GM12891 (cell line): ENCODE data around the gene IFT20.

Source experiments
- DNase-seq: peaks from one replicate; pipeline ENCODE4 v3.0.0; 2011; ENCODE audit warnings: low spot score; ENCODE audit not compliant: insufficient read length
- FAIRE-seq: peaks from 2 replicates; lab custom pipeline; 2011; peaks lifted over from hg19 to GRCh38; lab: Jason Lieb, UNC
- PAX5 ChIP-seq: IDR thresholded peaks from 2 replicates; pipeline ENCODE4 v1.6.1; 2011; ENCODE audit warnings: low read length, moderate library complexity, mild to moderate bottlenecking; ENCODE audit not compliant: insufficient read depth, severe bottlenecking
- POLR2A ChIP-seq: IDR thresholded peaks from 2 replicates; pipeline ENCODE4 v1.6.1; 2011; ENCODE audit warnings: low read depth, low read length, control low read depth
- POLR2AphosphoS5 ChIP-seq: IDR thresholded peaks from 2 replicates; pipeline ENCODE4 v1.6.1; 2011; ENCODE audit warnings: low read depth, low read length, control low read depth
- POU2F2 ChIP-seq: IDR thresholded peaks from 2 replicates; pipeline ENCODE4 v1.6.1; 2011; ENCODE audit warnings: low read depth, mild to moderate bottlenecking, control low read depth, low read length, moderate library complexity
- SPI1 ChIP-seq: IDR thresholded peaks from 2 replicates; pipeline ENCODE4 v1.6.1; 2011; ENCODE audit warnings: low read depth, low read length, control low read depth
- TAF1 ChIP-seq: IDR thresholded peaks from 2 replicates; pipeline ENCODE4 v1.6.1; 2011; ENCODE audit warnings: low read depth, low read length, control low read depth

Gene IFT20

GRCh38 chr17:28291780-28292330 lies 43.4 kb downstream of the IFT20 start:
- no peak for DNase-seq

GRCh38 chr17:28290703-28291102 lies 44.6 kb downstream of the IFT20 start:
- TF ChIP-seq POLR2AphosphoS5 (no peak), PAX5 (no peak), POLR2A (no peak), TAF1 (no peak), POU2F2 (no peak), SPI1 (no peak)
- no peak for FAIRE-seq
- DNase-seq = no peak

More at GRCh38 chr17:28291780-28292330, 43.4 kb downstream of the IFT20 start:
- FAIRE-seq = no peak
- TF ChIP-seq POLR2AphosphoS5 = no peak
- TF ChIP-seq POLR2A = no peak
- no peak for TF ChIP-seq SPI1
- no peak for TF ChIP-seq PAX5
- no peak for TF ChIP-seq POU2F2
- no peak for TF ChIP-seq TAF1

GRCh38 chr17:28285965-28286364 lies 49.3 kb downstream of the IFT20 start:
- FAIRE-seq (no peak), DNase-seq (no peak)
- no peak for TF ChIP-seq POLR2AphosphoS5
- TF ChIP-seq SPI1 = no peak
- TF ChIP-seq POU2F2 = no peak
- no peak for TF ChIP-seq PAX5
- no peak for TF ChIP-seq TAF1
- TF ChIP-seq POLR2A = no peak

- DNase-seq (no peak), FAIRE-seq (no peak)
- no peak for TF ChIP-seq SPI1
- TF ChIP-seq PAX5 = no peak
- no peak for TF ChIP-seq TAF1
- TF ChIP-seq POLR2A = no peak
- no peak for TF ChIP-seq POLR2AphosphoS5
- TF ChIP-seq POU2F2 = no peak
These were observed 52.7 kb downstream of the IFT20 start for GRCh38 chr17:28282596-28282995.

DNA sequence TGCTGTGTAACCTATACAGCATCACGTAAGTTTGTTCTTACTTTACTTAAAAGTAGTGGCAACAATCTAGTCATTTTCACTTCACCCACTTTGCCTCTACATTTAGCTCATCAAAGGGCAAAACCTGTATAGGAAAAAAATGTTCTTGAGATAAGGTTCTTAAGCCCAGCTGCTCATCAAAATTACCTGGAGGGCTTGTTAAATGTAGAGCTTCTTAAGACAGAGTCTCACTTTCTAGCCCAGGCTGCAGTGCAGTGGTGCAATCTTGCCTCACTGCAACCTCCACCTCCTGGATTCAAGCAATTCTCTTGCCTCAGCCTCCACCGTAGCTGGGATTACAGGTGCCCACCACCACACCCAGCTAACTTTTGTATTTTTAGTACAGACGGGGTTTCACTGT lies 54.4 kb downstream of the IFT20 start:
- DNase-seq (no peak), FAIRE-seq (no peak)
- TF ChIP-seq POU2F2 (no peak), PAX5 (no peak), SPI1 (no peak), POLR2AphosphoS5 (no peak)

DNA sequence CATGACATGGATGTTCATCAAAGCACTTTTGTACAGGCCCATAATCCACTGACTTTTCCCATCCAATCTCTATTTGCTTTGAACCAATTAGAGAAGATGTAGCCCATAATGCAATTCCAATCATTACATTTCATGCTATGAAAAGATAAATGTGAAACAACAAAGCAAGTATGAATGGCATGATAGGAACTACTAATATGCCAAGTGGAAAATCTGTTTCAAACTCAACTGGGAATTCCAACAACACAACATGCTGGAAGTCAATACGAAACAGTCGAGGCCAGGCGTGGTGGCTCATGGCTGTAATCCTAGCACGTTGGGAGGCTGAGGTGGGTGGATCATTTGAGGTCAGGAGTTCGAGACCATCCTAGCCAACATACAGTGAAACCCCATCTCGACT lies 55.9 kb downstream of the IFT20 start:
- TF ChIP-seq PAX5 (no peak), POLR2A (no peak), POLR2AphosphoS5 (no peak), SPI1 (no peak), POU2F2 (no peak)
- DNase-seq (no peak), FAIRE-seq (no peak)
